Measurements from ENCODE around the gene DYSF. TPM values are rescaled to one million over a fixed set of nuclear protein-coding genes. Genes with fewer than 3 reads are reported as not detected.

Gene DYSF
- total RNA-seq, 1 donor from 2014 or later, result 42.8 TPM

- TF ChIP-seq, protein P1, sequence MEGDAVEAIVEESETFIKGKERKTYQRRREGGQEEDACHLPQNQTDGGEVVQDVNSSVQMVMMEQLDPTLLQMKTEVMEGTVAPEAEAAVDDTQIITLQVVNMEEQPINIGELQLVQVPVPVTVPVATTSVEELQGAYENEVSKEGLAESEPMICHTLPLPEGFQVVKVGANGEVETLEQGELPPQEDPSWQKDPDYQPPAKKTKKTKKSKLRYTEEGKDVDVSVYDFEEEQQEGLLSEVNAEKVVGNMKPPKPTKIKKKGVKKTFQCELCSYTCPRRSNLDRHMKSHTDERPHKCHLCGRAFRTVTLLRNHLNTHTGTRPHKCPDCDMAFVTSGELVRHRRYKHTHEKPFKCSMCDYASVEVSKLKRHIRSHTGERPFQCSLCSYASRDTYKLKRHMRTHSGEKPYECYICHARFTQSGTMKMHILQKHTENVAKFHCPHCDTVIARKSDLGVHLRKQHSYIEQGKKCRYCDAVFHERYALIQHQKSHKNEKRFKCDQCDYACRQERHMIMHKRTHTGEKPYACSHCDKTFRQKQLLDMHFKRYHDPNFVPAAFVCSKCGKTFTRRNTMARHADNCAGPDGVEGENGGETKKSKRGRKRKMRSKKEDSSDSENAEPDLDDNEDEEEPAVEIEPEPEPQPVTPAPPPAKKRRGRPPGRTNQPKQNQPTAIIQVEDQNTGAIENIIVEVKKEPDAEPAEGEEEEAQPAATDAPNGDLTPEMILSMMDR (IDR thresholded peaks at IDR 0.05; ENCODE audit: insufficient read depth, low read length, poor library complexity, severe bottlenecking), result no peak
- DNase-seq (ENCODE audit: low read depth), result no peak
- Histone ChIP-seq H3K4me3 (ENCODE audit: low read depth, low read length) (no peak overlapping the region), H3K36me3 (ENCODE audit: control insufficient read depth, insufficient read depth, low read length) (no peaks in the 10 kb centered on the region), H3K27me3 (ENCODE audit: control insufficient read depth, insufficient read depth, low read length) (no peaks in the 10 kb centered on the region)
Measured at GRCh38 chr2:71446505-71446904, 6.9 kb upstream of the DYSF start.

DNA sequence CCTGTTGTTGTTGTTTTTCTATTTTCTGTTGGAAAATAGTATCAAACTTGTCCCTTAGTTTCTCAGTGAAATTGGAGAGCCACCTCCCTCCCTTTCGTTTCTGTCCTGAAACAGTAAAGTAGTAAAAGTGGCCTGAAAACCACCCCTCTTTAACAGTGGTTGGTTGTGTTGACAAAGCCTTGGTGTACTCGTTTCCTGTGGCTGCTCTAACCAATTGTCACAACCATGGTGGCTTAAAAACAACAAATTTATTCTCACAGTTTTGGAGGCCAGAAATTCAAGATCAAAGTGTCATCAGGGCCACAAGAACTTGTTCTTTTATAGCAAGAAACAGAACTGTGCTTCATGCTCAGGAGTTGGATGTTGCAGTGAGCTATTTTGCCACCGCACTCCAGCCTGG is 4.0 kb upstream of the DYSF start:
- TF ChIP-seq, protein P1 (IDR thresholded peaks at IDR 0.05; ENCODE audit: insufficient read depth, low read length, poor library complexity, severe bottlenecking), result no peak
- no peak overlapping the region for H3K4me3 ChIP-seq (ENCODE audit: low read depth, low read length)
- H3K27me3 ChIP-seq (ENCODE audit: control insufficient read depth, insufficient read depth, low read length), result no peaks in the 10 kb centered on the region
- DNase-seq (ENCODE audit: low read depth), result no peak
- H3K36me3 ChIP-seq (ENCODE audit: control insufficient read depth, insufficient read depth, low read length), result no peaks in the 10 kb centered on the region

- TF ChIP-seq, protein P1 (IDR thresholded peaks at IDR 0.05; ENCODE audit: insufficient read depth, low read length, poor library complexity, severe bottlenecking), result no peak
- H3K4me3 ChIP-seq (ENCODE audit: low read depth, low read length), result no peak overlapping the region
- H3K36me3 ChIP-seq (ENCODE audit: control insufficient read depth, insufficient read depth, low read length), result no peaks in the 10 kb centered on the region
- H3K27me3 ChIP-seq (ENCODE audit: control insufficient read depth, insufficient read depth, low read length), result no peaks in the 10 kb centered on the region
- no peak for DNase-seq (ENCODE audit: low read depth)
Measured at GRCh38 chr2:71451705-71452104, 1.7 kb upstream of the DYSF start.

DNA sequence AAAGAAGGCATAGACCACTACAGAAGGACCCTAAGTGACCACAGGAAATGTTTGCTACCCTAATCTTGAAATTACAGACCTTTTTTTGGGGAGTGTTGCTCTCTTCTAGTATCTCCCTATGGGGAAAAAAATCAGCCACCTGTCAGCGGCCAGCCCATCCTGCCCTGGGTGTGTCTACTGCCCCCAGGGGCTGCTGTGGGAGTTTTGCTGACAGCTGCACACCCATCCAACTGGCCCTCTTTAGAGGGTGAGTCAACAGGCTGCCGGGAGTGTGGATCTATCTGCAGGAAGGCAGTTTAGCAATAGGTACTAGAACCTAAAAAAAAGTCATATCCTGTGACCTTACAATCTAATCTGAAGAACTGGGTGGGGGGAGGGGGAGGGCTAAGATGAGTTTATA is 796 bp upstream of the DYSF start:
- Histone ChIP-seq H3K4me3 (ENCODE audit: low read depth, low read length) (no peak overlapping the region), H3K36me3 (ENCODE audit: control insufficient read depth, insufficient read depth, low read length) (no peaks in the 10 kb centered on the region), H3K27me3 (ENCODE audit: control insufficient read depth, insufficient read depth, low read length) (no peaks in the 10 kb centered on the region)
- TF ChIP-seq, protein P1 (IDR thresholded peaks at IDR 0.05; ENCODE audit: insufficient read depth, low read length, poor library complexity, severe bottlenecking), result peak; percentile 30
- DNase-seq (ENCODE audit: low read depth), result peak; percentile 35

DNA sequence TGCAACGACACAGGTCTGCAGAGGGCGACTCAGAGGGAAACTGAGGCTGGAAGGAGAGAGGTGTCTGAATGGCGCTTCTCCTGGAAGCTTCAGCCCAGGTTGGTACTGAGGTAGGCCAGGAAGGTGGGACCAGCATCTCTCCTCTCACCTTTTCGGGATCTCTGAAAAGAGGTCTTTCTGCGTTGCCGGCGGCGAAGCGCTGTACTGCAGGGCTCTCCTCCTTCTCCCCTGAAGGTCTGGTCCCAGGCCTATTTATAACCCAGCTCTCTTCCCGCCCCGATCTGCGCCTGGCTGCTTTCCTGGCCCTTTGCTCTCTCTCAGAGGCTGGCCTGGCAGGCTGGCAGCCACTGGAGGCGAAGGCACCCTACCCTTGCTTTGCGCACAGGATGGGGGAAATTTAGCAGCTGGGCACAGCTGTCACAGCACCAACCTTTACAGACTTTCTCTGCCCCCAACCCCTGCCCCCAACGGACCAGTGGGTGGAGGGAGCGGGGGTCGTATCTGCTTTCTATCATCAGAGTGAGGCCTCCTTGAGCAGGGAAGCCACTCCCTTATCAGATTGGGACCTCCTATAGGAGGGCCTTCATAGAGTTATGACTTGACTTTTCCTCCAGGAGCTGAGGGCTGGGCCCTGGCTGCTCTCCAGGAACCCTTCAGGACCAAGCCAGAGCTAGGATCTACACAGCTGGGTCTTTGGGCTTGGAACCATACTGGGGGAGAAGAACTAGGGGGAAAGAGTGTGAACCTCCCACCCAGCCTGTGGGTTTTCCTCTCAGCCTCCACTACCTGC is 1.1 kb downstream of the DYSF start:
- peak overlapping the region; percentile 33 for H3K4me3 ChIP-seq (ENCODE audit: low read depth, low read length)
- TF ChIP-seq, protein P1 (IDR thresholded peaks at IDR 0.05; ENCODE audit: insufficient read depth, low read length, poor library complexity, severe bottlenecking), result no peak
- H3K36me3 ChIP-seq (ENCODE audit: control insufficient read depth, insufficient read depth, low read length), result no peaks in the 10 kb centered on the region
- H3K27me3 ChIP-seq (ENCODE audit: control insufficient read depth, insufficient read depth, low read length), result no peaks in the 10 kb centered on the region
- no peak for DNase-seq (ENCODE audit: low read depth)
